ENCODE measurements around the gene MYPOP.

GRCh38 chr19:45913874-45914830 is 11.7 kb upstream of the MYPOP start, which contains the start of gene NANOS2:
- TF ChIP-seq DZIP1 (CRISPR knock-in tag; IDR thresholded peaks at IDR 0.05), result no peak
- TF ChIP-seq ZBTB43 (CRISPR knock-in tag; conservative IDR thresholded peaks at IDR 0.05), result no peak
